HUES48 (cell line): Measurements from ENCODE around the gene RRAS2.

Experiments used
- H3K27ac ChIP-seq: one replicate; pipeline ENCODE4 v1.7.0; 2013; ENCODE audit warnings: low read depth, low read length, inconsistent platforms
- H3K27me3 ChIP-seq: 2 replicates; pipeline ENCODE4 v1.6.1; 2013; ENCODE audit warnings: mild to moderate bottlenecking, low read length; ENCODE audit not compliant: control insufficient read depth, insufficient read depth
- H3K36me3 ChIP-seq: 2 replicates; pipeline ENCODE4 v1.6.1; 2013; ENCODE audit warnings: low read length; ENCODE audit not compliant: control insufficient read depth, insufficient read depth
- H3K4me1 ChIP-seq: 2 replicates; pipeline ENCODE4 v1.6.1; 2013; ENCODE audit warnings: mild to moderate bottlenecking, low read length; ENCODE audit not compliant: control insufficient read depth, insufficient read depth
- H3K4me3 ChIP-seq: 2 replicates; pipeline ENCODE4 v1.5.1; 2013; ENCODE audit warnings: mild to moderate bottlenecking, low read depth, low read length
- H3K9ac ChIP-seq: 2 replicates; pipeline ENCODE4 v1.6.1; 2013; ENCODE audit warnings: mild to moderate bottlenecking, low read depth, low read length, moderate library complexity
- H3K9me3 ChIP-seq: 2 replicates; pipeline ENCODE4 v1.6.1; 2013; ENCODE audit warnings: low read length; ENCODE audit not compliant: control insufficient read depth, insufficient read depth

Gene RRAS2

GRCh38 chr11:14269692-14270573 lies 89.0 kb downstream of the RRAS2 start:
- Histone ChIP-seq H3K27me3 (no peaks in the 10 kb centered on the region), H3K4me3 (no peak overlapping the region), H3K9me3 (no peaks in the 10 kb centered on the region), H3K9ac (no peak overlapping the region), H3K4me1 (no peaks in the 10 kb centered on the region), H3K36me3 (peaks cover 47% of the 10 kb centered on the region), H3K27ac (no peak overlapping the region)

DNA sequence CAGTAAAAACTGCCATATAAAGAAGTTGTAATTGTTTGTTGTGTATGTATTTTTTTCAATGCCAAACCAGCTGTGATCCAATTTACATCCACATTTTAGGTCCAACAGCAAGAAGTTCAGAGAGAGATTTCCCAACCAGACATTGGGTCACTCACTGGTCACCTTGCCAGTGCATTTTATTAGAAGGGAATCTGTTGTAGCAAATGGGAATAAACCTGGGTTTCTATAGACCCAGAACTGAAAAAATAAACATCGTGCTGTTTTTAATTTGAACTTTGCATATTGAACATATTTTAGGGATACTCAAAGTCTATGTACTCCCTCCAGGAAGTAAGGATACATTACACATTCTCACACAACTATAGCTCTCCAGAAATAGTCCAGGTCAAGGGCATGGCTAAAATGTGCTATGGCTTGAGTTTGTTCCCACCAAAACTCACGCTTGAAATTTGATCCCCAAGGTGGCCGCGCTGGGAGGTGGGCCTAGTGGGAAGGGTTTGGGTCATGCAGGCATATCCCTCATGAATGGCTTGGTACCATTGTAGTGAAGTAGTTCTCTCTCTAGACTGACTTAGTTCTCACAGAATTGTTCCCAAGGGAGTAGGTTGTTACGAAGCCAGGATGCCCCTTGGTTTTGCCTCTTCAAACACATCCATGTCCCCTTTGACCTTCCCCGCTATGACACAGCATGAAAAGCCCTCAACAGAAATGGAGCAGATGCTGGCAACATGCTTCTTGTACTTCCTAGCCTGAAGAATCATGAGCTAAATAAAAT lies 90.9 kb downstream of the RRAS2 start:
- H3K27ac ChIP-seq: no peak overlapping the region
- no peak overlapping the region for H3K9ac ChIP-seq
- no peaks in the 10 kb centered on the region for H3K9me3 ChIP-seq
- no peak overlapping the region for H3K4me3 ChIP-seq
- H3K36me3 ChIP-seq: peaks cover 34% of the 10 kb centered on the region
- no peaks in the 10 kb centered on the region for H3K4me1 ChIP-seq
- no peaks in the 10 kb centered on the region for H3K27me3 ChIP-seq

GRCh38 chr11:14266622-14267021 lies 92.4 kb downstream of the RRAS2 start:
- Histone ChIP-seq H3K36me3 (peaks cover 28% of the 10 kb centered on the region), H3K27ac (no peak overlapping the region), H3K4me3 (no peak overlapping the region), H3K27me3 (no peaks in the 10 kb centered on the region), H3K9me3 (no peaks in the 10 kb centered on the region), H3K9ac (no peak overlapping the region), H3K4me1 (no peaks in the 10 kb centered on the region)

DNA sequence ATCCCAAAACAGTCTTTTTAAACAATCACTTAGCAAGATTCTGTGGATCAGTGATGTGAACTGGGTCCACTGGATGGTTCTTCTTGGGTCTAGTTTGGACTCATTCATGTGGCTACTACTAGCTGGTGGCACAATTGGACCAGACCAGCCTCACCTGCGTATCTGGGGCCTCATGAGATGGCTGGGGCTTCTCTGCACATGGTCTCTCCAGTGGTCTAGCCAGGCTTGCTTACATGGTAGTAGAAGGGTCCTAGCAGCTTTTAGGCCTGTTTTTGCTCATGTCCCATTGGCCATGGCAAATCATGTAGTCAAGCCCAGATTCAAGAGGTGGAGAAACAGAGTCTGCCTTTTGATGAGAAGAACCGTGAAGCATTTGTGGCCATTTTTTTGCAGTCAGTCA lies 94.0 kb downstream of the RRAS2 start:
- peaks cover 19% of the 10 kb centered on the region for H3K36me3 ChIP-seq
- H3K4me1 ChIP-seq: no peaks in the 10 kb centered on the region
- no peak overlapping the region for H3K4me3 ChIP-seq
- H3K27me3 ChIP-seq: no peaks in the 10 kb centered on the region
- H3K9ac ChIP-seq: no peak overlapping the region
- H3K27ac ChIP-seq: no peak overlapping the region
- H3K9me3 ChIP-seq: no peaks in the 10 kb centered on the region

DNA sequence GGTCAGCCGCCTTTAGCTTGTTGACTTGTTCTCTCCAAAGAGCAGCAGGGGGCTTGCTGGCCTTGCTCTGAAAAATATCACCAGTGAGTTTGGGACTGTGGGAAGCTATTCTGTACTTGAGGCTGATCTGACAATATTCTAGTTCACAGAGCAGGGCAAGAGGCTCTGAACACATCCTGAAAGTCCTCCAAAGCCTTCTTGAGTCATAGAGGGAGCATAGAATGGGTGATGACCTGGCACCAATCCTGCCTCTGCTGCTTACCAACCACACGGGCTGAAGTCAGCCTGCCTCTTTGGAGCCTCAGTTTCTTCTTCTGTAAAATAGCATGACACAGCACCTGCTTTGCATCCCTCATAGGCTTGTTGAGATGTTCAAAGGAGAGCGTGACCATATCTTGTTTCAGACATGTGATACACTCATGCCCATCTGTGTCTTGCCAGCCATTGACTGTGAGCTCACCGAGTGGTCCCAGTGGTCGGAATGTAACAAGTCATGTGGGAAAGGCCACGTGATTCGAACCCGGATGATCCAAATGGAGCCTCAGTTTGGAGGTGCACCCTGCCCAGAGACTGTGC lies 96.6 kb downstream of the RRAS2 start:
- H3K9me3 ChIP-seq: no peaks in the 10 kb centered on the region
- H3K4me3 ChIP-seq: no peak overlapping the region
- H3K36me3 ChIP-seq: peaks cover 12% of the 10 kb centered on the region; the same call in 1 of the 2 replicates
- H3K4me1 ChIP-seq: no peaks in the 10 kb centered on the region
- H3K27me3 ChIP-seq: no peaks in the 10 kb centered on the region
- no peak overlapping the region for H3K9ac ChIP-seq
- H3K27ac ChIP-seq: no peak overlapping the region

GRCh38 chr11:14261066-14261465 lies 97.9 kb downstream of the RRAS2 start:
- Histone ChIP-seq H3K27ac (no peak overlapping the region), H3K4me1 (no peaks in the 10 kb centered on the region), H3K9me3 (no peaks in the 10 kb centered on the region), H3K27me3 (no peaks in the 10 kb centered on the region), H3K36me3 (peaks cover 11% of the 10 kb centered on the region; the same call in 1 of the 2 replicates), H3K9ac (no peak overlapping the region), H3K4me3 (no peak overlapping the region)

DNA sequence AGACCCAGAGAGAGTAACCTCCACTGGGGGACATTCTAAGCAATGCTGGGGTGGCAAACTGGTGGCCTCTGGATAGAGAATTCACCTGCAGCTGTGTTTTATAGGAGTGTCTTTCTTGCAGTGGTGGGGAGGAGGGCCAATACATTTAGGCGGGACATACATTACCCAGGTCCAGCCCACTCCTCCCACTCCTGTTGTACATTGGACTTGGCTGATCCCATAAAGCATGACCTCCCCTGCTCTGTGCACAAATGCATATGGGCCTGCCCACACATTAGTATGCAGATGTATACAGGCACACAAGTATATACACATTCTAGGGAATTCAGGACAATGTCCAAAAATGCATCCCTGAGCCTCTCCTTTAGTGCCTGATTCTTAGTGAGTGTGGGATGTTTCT lies 99.1 kb downstream of the RRAS2 start:
- H3K27me3 ChIP-seq: no peaks in the 10 kb centered on the region
- H3K36me3 ChIP-seq: no peaks in the 10 kb centered on the region
- no peaks in the 10 kb centered on the region for H3K9me3 ChIP-seq
- H3K4me3 ChIP-seq: no peak overlapping the region
- no peaks in the 10 kb centered on the region for H3K4me1 ChIP-seq
- no peak overlapping the region for H3K9ac ChIP-seq
- H3K27ac ChIP-seq: no peak overlapping the region

DNA sequence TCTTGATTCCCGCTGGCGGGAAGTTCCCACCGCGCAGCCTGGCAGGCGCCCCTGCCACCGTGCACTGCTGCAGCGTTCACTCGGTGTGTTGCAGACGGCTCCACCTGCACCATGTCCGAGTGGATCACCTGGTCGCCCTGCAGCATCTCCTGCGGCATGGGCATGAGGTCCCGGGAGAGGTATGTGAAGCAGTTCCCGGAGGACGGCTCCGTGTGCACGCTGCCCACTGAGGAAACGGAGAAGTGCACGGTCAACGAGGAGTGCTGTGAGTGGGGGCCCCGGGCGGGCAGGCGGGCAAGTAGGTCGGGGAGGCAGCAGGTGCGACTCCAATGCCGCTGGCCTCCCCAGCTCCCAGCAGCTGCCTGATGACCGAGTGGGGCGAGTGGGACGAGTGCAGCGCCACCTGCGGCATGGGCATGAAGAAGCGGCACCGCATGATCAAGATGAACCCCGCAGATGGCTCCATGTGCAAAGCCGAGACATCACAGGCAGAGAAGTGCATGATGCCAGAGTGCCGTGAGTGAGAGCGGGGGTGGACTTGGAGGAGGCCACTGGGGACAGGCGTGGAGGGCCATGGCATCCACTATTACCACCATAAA lies 99.7 kb downstream of the RRAS2 start:
- Histone ChIP-seq H3K36me3 (no peaks in the 10 kb centered on the region), H3K4me3 (no peak overlapping the region), H3K27ac (no peak overlapping the region), H3K27me3 (no peaks in the 10 kb centered on the region), H3K4me1 (no peaks in the 10 kb centered on the region), H3K9me3 (no peaks in the 10 kb centered on the region), H3K9ac (no peak overlapping the region)

DNA sequence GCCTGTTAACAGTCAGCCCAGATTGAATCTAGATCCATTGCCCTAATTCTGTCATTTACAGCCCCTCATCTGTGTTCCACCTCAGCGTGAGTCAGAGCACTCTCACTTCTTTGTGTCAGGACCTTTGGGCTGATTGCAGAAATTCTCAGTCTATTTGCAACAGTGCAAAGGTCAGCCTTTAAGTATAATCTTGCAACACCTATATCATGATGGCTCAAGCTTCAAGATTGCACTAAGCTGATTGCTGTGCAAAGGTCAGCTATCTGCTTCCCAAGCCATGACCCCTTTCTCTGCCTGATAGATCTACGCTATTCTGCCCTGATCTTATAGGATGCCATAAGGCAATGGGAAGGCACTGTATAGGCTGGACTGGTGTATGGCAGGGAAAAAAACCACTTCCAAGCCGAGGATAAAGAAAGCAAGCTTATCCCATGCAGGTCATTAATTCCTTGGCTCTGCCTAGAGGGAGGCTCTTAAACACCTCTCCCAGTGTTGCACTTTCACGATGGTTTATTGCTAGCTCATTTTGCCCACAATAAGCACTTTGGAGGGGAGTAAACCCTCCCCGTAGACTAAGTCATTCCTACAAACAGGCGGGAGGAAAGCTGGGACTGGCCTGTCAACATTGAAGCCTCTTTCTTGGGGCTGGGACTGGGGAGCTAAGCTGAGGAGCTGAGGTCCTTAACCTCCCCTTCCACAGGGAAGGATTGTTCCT lies 100.6 kb downstream of the RRAS2 start:
- no peaks in the 10 kb centered on the region for H3K9me3 ChIP-seq
- H3K4me1 ChIP-seq: no peaks in the 10 kb centered on the region
- H3K4me3 ChIP-seq: no peak overlapping the region
- no peak overlapping the region for H3K9ac ChIP-seq
- H3K27me3 ChIP-seq: no peaks in the 10 kb centered on the region
- no peaks in the 10 kb centered on the region for H3K36me3 ChIP-seq
- H3K27ac ChIP-seq: no peak overlapping the region

- Histone ChIP-seq H3K9me3 (no peaks in the 10 kb centered on the region), H3K4me1 (no peaks in the 10 kb centered on the region), H3K27ac (no peak overlapping the region), H3K9ac (no peak overlapping the region), H3K36me3 (no peaks in the 10 kb centered on the region), H3K4me3 (no peak overlapping the region), H3K27me3 (no peaks in the 10 kb centered on the region)
Observed at GRCh38 chr11:14255238-14255534, 103.8 kb downstream of the RRAS2 start.
